Heart right ventricle (tissue), 16 donors: ENCODE measurements around the gene WFDC13. TPM values are rescaled to one million over a fixed set of nuclear protein-coding genes. Genes with fewer than 3 reads are reported as not detected.
"Not testable (repeated sequence)": the region's sequence is repeated elsewhere in the genome, so short reads cannot be mapped to it uniquely, and the experiment has no call there.

Source experiments
- ATAC-seq, 8 donors: fragments of 200-7000 bp; cut with Tn5 transposase; one replicate each; pipeline ENCODE4 v1.9.1; 2020; ENCODE audit warnings: mild to moderate bottlenecking in 8 of 8, moderate library complexity in 8 of 8, moderate number of reproducible peaks in 1 of 8
- DNase-seq, 2 donors: peaks; one replicate each; pipeline ENCODE4 v3.0.0-alpha.2; 2020
- H3K27ac ChIP-seq, 10 donors: fragments of 200-600 bp; sonication (generic) in 2 of 10; one replicate each; pipeline versions ENCODE4 v1.5.0 to v1.8.0; 2020 to 2022; ENCODE audit warnings: mild to moderate bottlenecking in 3 of 10
- H3K27me3 ChIP-seq, 7 donors: fragments of 200-600 bp; one replicate each; pipeline ENCODE4 v1.8.0; 2021 to 2022; ENCODE audit warnings: mild to moderate bottlenecking in 2 of 7
- H3K36me3 ChIP-seq, 9 donors: fragments of 200-600 bp; sonication (generic) in 1 of 9; one replicate each; pipeline versions ENCODE4 v1.5.0 to v1.8.0; 2020 to 2022; ENCODE audit warnings: mild to moderate bottlenecking in 2 of 9
- H3K4me1 ChIP-seq, 9 donors: fragments of 200-600 bp; sonication (generic) in 1 of 9; one replicate each; pipeline versions ENCODE4 v1.5.0 to v1.8.0; 2020 to 2022; ENCODE audit warnings: mild to moderate bottlenecking in 4 of 9
- H3K4me3 ChIP-seq, 10 donors: fragments of 200-600 bp; sonication (generic) in 2 of 10; one replicate each; pipeline versions ENCODE4 v1.5.0 to v1.8.0; 2020 to 2022; ENCODE audit warnings: mild to moderate bottlenecking in 7 of 10, moderate library complexity in 2 of 10
- H3K9me3 ChIP-seq, 11 donors: fragments of 200-600 bp in 10 of 11; sonication (generic) in 2 of 11; one replicate each; pipeline versions ENCODE4 v1.5.0 to v1.8.0; 2013 to 2022; ENCODE audit warnings: mild to moderate bottlenecking in 2 of 11, control low read depth in 1 of 11, moderate library complexity in 1 of 11
- CTCF ChIP-seq, 9 donors: fragments of 200-600 bp; sonication (generic) in 2 of 9; IDR thresholded peaks; one replicate each; pipeline versions ENCODE4 v1.5.0 to v1.8.0; 2021 to 2022; ENCODE audit warnings: antibody characterized with exemption in 9 of 9, mild to moderate bottlenecking in 5 of 9, moderate library complexity in 1 of 9
- WGBS, 2 donors: extraction: QIAGEN DNeasy Blood & Tissue Kit; methylation state at CpG; one replicate each; pipeline ENCODE4 v1.1.7; 2013; ENCODE audit warnings: inconsistent platforms in 1 of 2; 5-methylcytosine and 5-hydroxymethylcytosine counted together
- intact Hi-C, 10 donors: fragments of 100-400 bp; cut with DNase I; formaldehyde crosslinking; loops; one replicate each; pipeline versions ENCODE4 v1.11.1 to v1.14.2; 2022
- polyA plus RNA-seq, 2 donors: library from polyadenylated mRNA; stranded (reverse); fragments of 200-250 nt; gene quantifications; one replicate each; pipeline ENCODE4 v1.2.3, GENCODE V29; 2013
- total RNA-seq, 10 donors: library from RNA; stranded (reverse); fragmentation: NEBNext Ultra II Directional in 3 of 10; extraction: Animal tissue kit (Norgen Biotek cat#: 25700) in 3 of 10; gene quantifications; one replicate each; pipeline versions ENCODE4 v1.2.1 to v1.2.4, GENCODE V29; 2021 to 2023
- donor health status: Arrhythmogenic right ventricular cardiomyopathy.
- donor health status: ischemic (EF 13 %, LVEDD 7.1; RV severe dilation, severe dysfunction).
- donor health status: healthy with polysubstance abuse.
- donor health status: DM: no; HTN: yes; CAD: no.
- donor health status: DM: no; HTN: no; CAD: no.
- donor health status: ischemic (EF 25% LVEDD 6.9; RV normal size, moderate dysfunction).
- donor health status: ischemic (EF 25% LVEDD 5.7; RV mildly dilated, moderate dysfunction).
- donor health status: healthy.
- donor health status: DM: yes; HTN: yes; CAD: no.
- donor health status: Ischemic cardiomyopathy.
- donor health status: ischemic (EF 35%, LVEDD 5.7; RV mildly dilated, moderate dysfunction).
- donor health status: nonischemic (EF 11% LVEDD 7.7; RV severe dilation, severe dysfunction).
- donor health status: DM: yes; HTN: yes; CAD: no.
- donor health status: PGD.
- donor health status: ischemic (EF 29% LVEDD 5.4; RV normal size, mild dysfunction).
- donor health status: nonischemic (EF 23%, LVEDD 6.1; RV moderate dilation, normal function).

The WFDC13 gene
- total and polyA plus RNA-seq, 12 donors, result not detected

- Histone ChIP-seq H3K27me3 (peaks cover 0 to 4% (median 0%) of the 10 kb centered on the region in 7 donors), H3K9me3 (peaks cover 0 to 9% (median 0%) of the 10 kb centered on the region in 11 donors), H3K4me1 (no peaks in the 10 kb centered on the region), H3K4me3 (no peak overlapping the region), H3K36me3 (no peaks in the 10 kb centered on the region), H3K27ac (no peak overlapping the region)
- intact Hi-C loops, result no loop called here
- DNase-seq, result no peak
- no peak for TF ChIP-seq CTCF (IDR thresholded peaks at IDR 0.05)
- 59 to 62% methylated on average over 3 of the region's 3 CpGs for WGBS, 2 donors
- no peak for ATAC-seq
Observed at GRCh38 chr20:45685896-45686295, 15.9 kb upstream of the WFDC13 start.

- DNase-seq, H3K4me3 ChIP-seq, H3K36me3 ChIP-seq, H3K27me3 ChIP-seq, H3K27ac ChIP-seq, H3K4me1 ChIP-seq, intact Hi-C loops, H3K9me3 ChIP-seq, ATAC-seq: not testable (repeated sequence)
- WGBS, 2 donors, result 87 to 95% methylated on average over 12 of the region's 12 CpGs
Observed at GRCh38 chr20:45693346-45693745, 8.5 kb upstream of the WFDC13 start.

- Histone ChIP-seq H3K27ac (no peak overlapping the region), H3K36me3 (no peaks in the 10 kb centered on the region), H3K4me1 (no peaks in the 10 kb centered on the region), H3K4me3 (no peak overlapping the region), H3K9me3 (peaks cover 0 to 5% (median 0%) of the 10 kb centered on the region in 11 donors), H3K27me3 (peaks cover 0 to 5% (median 0%) of the 10 kb centered on the region in 7 donors)
- TF ChIP-seq CTCF (IDR thresholded peaks at IDR 0.05), result no peak
- intact Hi-C loops, result loop anchor here in 1 of 10 donors (1.0 kb wide), 1 partner anchor 85 kb away; no protein-coding TSS in a partner anchor
- DNase-seq, result no peak
- WGBS, 2 donors, result 92 to 98% methylated on average over 2 of the region's 2 CpGs
- ATAC-seq, result no peak
Observed at GRCh38 chr20:45695496-45695895, 6.3 kb upstream of the WFDC13 start.

- Histone ChIP-seq H3K4me1 (no peaks in the 10 kb centered on the region), H3K27ac (no peak overlapping the region), H3K36me3 (no peaks in the 10 kb centered on the region), H3K9me3 (peaks cover 0 to 4% (median 0%) of the 10 kb centered on the region in 11 donors), H3K4me3 (no peak overlapping the region), H3K27me3 (no peaks in the 10 kb centered on the region)
- intact Hi-C loops, result no loop called here
- no peak for TF ChIP-seq CTCF (IDR thresholded peaks at IDR 0.05)
- no peak for DNase-seq
- WGBS, 2 donors, result 66 to 83% methylated on average over 4 of the region's 4 CpGs
- ATAC-seq, result no peak
Observed at GRCh38 chr20:45701104-45701503, 734 bp upstream of the WFDC13 start.

- no peaks in the 10 kb centered on the region for H3K4me1 ChIP-seq
- H3K36me3 ChIP-seq, result no peaks in the 10 kb centered on the region
- peaks cover 0 to 13% (median 0%) of the 10 kb centered on the region in 7 donors for H3K27me3 ChIP-seq
- no peaks in the 10 kb centered on the region for H3K9me3 ChIP-seq
- no peak within 1 kb of the TSS for H3K4me3 ChIP-seq
- no peak within 1 kb of the TSS for H3K27ac ChIP-seq
- intact Hi-C loops, result loop anchor here in 1 of 10 donors (5.0 kb wide), 1 partner anchor 593 kb away; no protein-coding TSS in a partner anchor
- 76 to 79% methylated on average over 1 of the region's 1 CpG for WGBS, 2 donors
- TF ChIP-seq CTCF (IDR thresholded peaks at IDR 0.05), result no peak
- DNase-seq (no peak), ATAC-seq (no peak)
Observed at GRCh38 chr20:45704969-45705637, 3.3 kb downstream of the WFDC13 start, which contains the start of gene WFDC10B. TSS of gene WFDC10B (minus strand) at chr20:45705019. CDS start at chr20:45685992, 19,027 bp downstream.

GRCh38 chr20:45716141-45716688 is 14.4 kb downstream of the WFDC13 start:
- H3K36me3 ChIP-seq, H3K27ac ChIP-seq, H3K4me3 ChIP-seq, intact Hi-C loops, H3K4me1 ChIP-seq, ATAC-seq, DNase-seq: not testable (repeated sequence)
- peaks cover 0 to 15% (median 0%) of the 10 kb centered on the region in 11 donors for H3K9me3 ChIP-seq
- peaks cover 0 to 20% (median 6%) of the 10 kb centered on the region in 7 donors for H3K27me3 ChIP-seq
